Gastrocnemius medialis (tissue), 4 donors: ENCODE measurements around the gene RASGRP2. TPM values are rescaled to one million over a fixed set of nuclear protein-coding genes. Genes with fewer than 3 reads are reported as not detected.

Experiments
- ATAC-seq, 2 donors: fragments of 150-250 bp; one replicate each; pipeline ENCODE4 v1.9.1; 2016
- DNase-seq, 2 donors: peaks; one replicate each; pipeline ENCODE4 v3.0.0-alpha.2; 2019
- H3K27ac ChIP-seq, 4 donors: fragments of 200-600 bp; sonication (generic); 1 replicate in 1 of 4; 2 replicates in 3 of 4; pipeline ENCODE4 v1.5.1; 2016 to 2018; ENCODE audit warnings: mild to moderate bottlenecking in 2 of 4, moderate library complexity in 1 of 4
- H3K27me3 ChIP-seq, 3 donors: fragments of 200-600 bp; sonication (generic) in 2 of 3; 1 replicate in 1 of 3; 2 replicates in 2 of 3; pipeline versions ENCODE4 v1.5.1 to v1.6.0; 2016 to 2019; ENCODE audit warnings: mild to moderate bottlenecking in 1 of 3, moderate library complexity in 1 of 3
- H3K36me3 ChIP-seq, 2 donors: fragments of 200-600 bp; sonication (generic) in 1 of 2; one replicate each; pipeline ENCODE4 v1.5.1; 2017 to 2018
- H3K4me1 ChIP-seq, 2 donors: fragments of 200-600 bp; sonication (generic) in 1 of 2; one replicate each; pipeline ENCODE4 v1.5.1; 2016 to 2017; ENCODE audit warnings: mild to moderate bottlenecking in 2 of 2
- H3K4me3 ChIP-seq, 4 donors: fragments of 200-600 bp; sonication (generic) in 3 of 4; 1 replicate in 1 of 4; 2 replicates in 3 of 4; pipeline ENCODE4 v1.5.1; 2016 to 2019; ENCODE audit warnings: mild to moderate bottlenecking in 2 of 4
- H3K9me3 ChIP-seq, 3 donors: fragments of 200-600 bp; sonication (generic) in 2 of 3; 1 replicate in 1 of 3; 2 replicates in 2 of 3; pipeline ENCODE4 v1.5.1; 2016 to 2019
- POLR2A ChIP-seq, 2 donors: fragments of 450-650 bp; IDR thresholded peaks; one replicate each; pipeline ENCODE4 v1.6.1; 2017; ENCODE audit warnings: antibody characterized with exemption in 2 of 2, mild to moderate bottlenecking in 2 of 2, moderate library complexity in 2 of 2
- in situ Hi-C, 4 donors: fragments of 200-750 bp; cut with MboI; loops; one replicate each; pipeline versions ENCODE4 v1.15.0 to v1.8.0; 2017; ENCODE audit warnings: low sequenced_read_pairs in 4 of 4
- intact Hi-C: fragments of 100-400 bp; cut with DNase I; formaldehyde crosslinking; loops from one replicate; pipeline ENCODE4 v1.15.1; 2023; ENCODE audit warnings: low total_unique reads
- total RNA-seq, 4 donors: library from RNA; depleted of rRNA; stranded (reverse); fragments of >200 nt; gene quantifications; one replicate each; pipeline versions ENCODE4 v1.1.0 to v1.2.3, GENCODE V29; 2016
- TF ChIP-seq, protein P1 (sequence below), 5 experiments: fragments of 450-650 bp in 3 of 5; fragments of 200-600 bp in 2 of 5; sonication (generic) in 2 of 5; IDR thresholded peaks in 4 of 5; conservative IDR thresholded peaks in 1 of 5; 1 replicate in 4 of 5; 2 replicates in 1 of 5; pipeline ENCODE4 v1.5.1; 2016 to 2019; ENCODE audit warnings: antibody characterized with exemption in 5 of 5, mild to moderate bottlenecking in 3 of 5, moderate library complexity in 3 of 5

Gene RASGRP2
- total RNA-seq, 4 donors from 2014 or later: 2.9 to 10.9 (median 7.1) TPM

GRCh38 chr11:64771861-64772260 lies 27.9 kb upstream of the RASGRP2 start:
- in situ Hi-C loops: no loop called here
- peaks cover 17 to 100% of the 10 kb centered on the region in 2 donors for H3K36me3 ChIP-seq

GRCh38 chr11:64770120-64770519 lies 26.2 kb upstream of the RASGRP2 start:
- peak in 1 of 2 donors; percentile 6 for DNase-seq
- Histone ChIP-seq H3K27me3 (no peaks in the 10 kb centered on the region), H3K9me3 (no peaks in the 10 kb centered on the region), H3K4me3 (no peak overlapping the region), H3K4me1 (peaks cover 54 to 55% of the 10 kb centered on the region in 2 donors), H3K27ac (peak overlapping the region in 2 of 4 donors; percentile 5 to 99), H3K36me3 (peaks cover 17 to 100% of the 10 kb centered on the region in 2 donors)
- in situ Hi-C loops (no loop called here), intact Hi-C loops (no loop called here)
- ATAC-seq: no peak
- TF ChIP-seq, protein P1, sequence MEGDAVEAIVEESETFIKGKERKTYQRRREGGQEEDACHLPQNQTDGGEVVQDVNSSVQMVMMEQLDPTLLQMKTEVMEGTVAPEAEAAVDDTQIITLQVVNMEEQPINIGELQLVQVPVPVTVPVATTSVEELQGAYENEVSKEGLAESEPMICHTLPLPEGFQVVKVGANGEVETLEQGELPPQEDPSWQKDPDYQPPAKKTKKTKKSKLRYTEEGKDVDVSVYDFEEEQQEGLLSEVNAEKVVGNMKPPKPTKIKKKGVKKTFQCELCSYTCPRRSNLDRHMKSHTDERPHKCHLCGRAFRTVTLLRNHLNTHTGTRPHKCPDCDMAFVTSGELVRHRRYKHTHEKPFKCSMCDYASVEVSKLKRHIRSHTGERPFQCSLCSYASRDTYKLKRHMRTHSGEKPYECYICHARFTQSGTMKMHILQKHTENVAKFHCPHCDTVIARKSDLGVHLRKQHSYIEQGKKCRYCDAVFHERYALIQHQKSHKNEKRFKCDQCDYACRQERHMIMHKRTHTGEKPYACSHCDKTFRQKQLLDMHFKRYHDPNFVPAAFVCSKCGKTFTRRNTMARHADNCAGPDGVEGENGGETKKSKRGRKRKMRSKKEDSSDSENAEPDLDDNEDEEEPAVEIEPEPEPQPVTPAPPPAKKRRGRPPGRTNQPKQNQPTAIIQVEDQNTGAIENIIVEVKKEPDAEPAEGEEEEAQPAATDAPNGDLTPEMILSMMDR (IDR thresholded peaks at IDR 0.05 in 4 of 5, conservative IDR thresholded peaks at IDR 0.05 in 1 of 5): no peak
- no peak for TF ChIP-seq POLR2A (IDR thresholded peaks at IDR 0.05)

More at GRCh38 chr11:64771861-64772260, 27.9 kb upstream of the RASGRP2 start:
- Histone ChIP-seq H3K27ac (peak overlapping the region in 3 of 4 donors; percentile 98 to 100 (median 99)), H3K4me1 (peaks cover 65 to 66% of the 10 kb centered on the region in 2 donors), H3K9me3 (no peaks in the 10 kb centered on the region), H3K4me3 (no peak overlapping the region), H3K27me3 (no peaks in the 10 kb centered on the region)
- TF ChIP-seq, protein P1 (IDR thresholded peaks at IDR 0.05 in 4 of 5, conservative IDR thresholded peaks at IDR 0.05 in 1 of 5): no peak
- TF ChIP-seq POLR2A (IDR thresholded peaks at IDR 0.05): no peak
- no peak for DNase-seq
- ATAC-seq: no peak
- intact Hi-C loops: no loop called here

DNA sequence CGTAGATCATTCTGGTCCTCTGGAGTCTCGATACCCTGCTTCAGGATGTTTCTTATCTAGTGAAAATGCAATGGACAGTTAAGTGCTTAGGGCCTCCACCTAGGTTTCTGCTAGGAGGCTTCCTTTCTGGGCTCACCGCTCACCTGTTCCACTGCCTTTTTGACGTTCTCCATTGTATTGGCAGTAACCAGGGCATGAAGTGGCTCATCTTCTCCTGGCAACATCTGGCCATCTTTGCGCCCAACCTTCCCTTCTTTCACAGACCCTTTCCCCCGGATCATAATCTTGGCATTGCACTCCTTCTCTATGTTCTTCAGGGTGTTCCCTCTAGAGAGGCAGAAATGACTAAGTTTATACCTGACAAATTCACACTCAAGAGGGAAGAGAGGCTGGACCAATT lies 25.3 kb upstream of the RASGRP2 start:
- H3K27me3 ChIP-seq: no peaks in the 10 kb centered on the region
- peaks cover 54 to 55% of the 10 kb centered on the region in 2 donors for H3K4me1 ChIP-seq
- no peak for ATAC-seq
- H3K9me3 ChIP-seq: no peaks in the 10 kb centered on the region
- H3K4me3 ChIP-seq: no peak overlapping the region
- in situ Hi-C loops: no loop called here
- intact Hi-C loops: no loop called here
- peak in 1 of 2 donors; percentile 4 for DNase-seq
- TF ChIP-seq, protein P1 (IDR thresholded peaks at IDR 0.05 in 4 of 5, conservative IDR thresholded peaks at IDR 0.05 in 1 of 5): no peak
- TF ChIP-seq POLR2A (IDR thresholded peaks at IDR 0.05): no peak
- H3K36me3 ChIP-seq: peaks cover 17 to 100% of the 10 kb centered on the region in 2 donors
- peak overlapping the region in 3 of 4 donors; percentile 5 to 99 (median 9) for H3K27ac ChIP-seq

GRCh38 chr11:64768300-64768694 lies 24.4 kb upstream of the RASGRP2 start:
- Histone ChIP-seq H3K4me1 (peaks cover 54 to 55% of the 10 kb centered on the region in 2 donors), H3K27ac (peak overlapping the region; percentile 48 to 99 (median 62))
- TF ChIP-seq, protein P1 (IDR thresholded peaks at IDR 0.05 in 4 of 5, conservative IDR thresholded peaks at IDR 0.05 in 1 of 5): no peak
- no peak for TF ChIP-seq POLR2A (IDR thresholded peaks at IDR 0.05)

More at GRCh38 chr11:64768300-64768694, 24.4 kb upstream of the RASGRP2 start:
- intact Hi-C loops: no loop called here
- Histone ChIP-seq H3K4me3 (no peak overlapping the region), H3K36me3 (peaks cover 17 to 95% of the 10 kb centered on the region in 2 donors), H3K9me3 (no peaks in the 10 kb centered on the region), H3K27me3 (no peaks in the 10 kb centered on the region)
- peak in 1 of 2 donors; percentile 3 for DNase-seq
- in situ Hi-C loops: no loop called here
- ATAC-seq: no peak
